ENCODE measurements around the gene TKFC.

GRCh38 chr11:61290905-61291690 lies 41.9 kb upstream of the TKFC start:
- no peak for TF ChIP-seq CTCF (IDR thresholded peaks at IDR 0.05)
- TF ChIP-seq POLR2A (IDR thresholded peaks at IDR 0.05) = no peak

All from right lobe of liver (tissue), 4 donors.